ENCODE measurements around the gene TSTD2.

- TF ChIP-seq POLR2A (IDR thresholded peaks at IDR 0.05) (no peak), CTCF (IDR thresholded peaks at IDR 0.05) (no peak)
Measured at GRCh38 chr9:97640325-97640724, 7.2 kb upstream of the TSTD2 start.

Data from esophagus squamous epithelium (tissue), 4 donors.